ENCODE measurements around the gene SCN9A.
"Not testable (repeated sequence)": the region's sequence is repeated elsewhere in the genome, so short reads cannot be mapped to it uniquely, and the experiment has no call there.

The SCN9A gene

GRCh38 chr2:166375736-166376487 is at the start of gene SCN9A:
TSS of gene SCN9A (minus strand) at chr2:166375944. CDS start at chr2:166311756, 64,188 bp downstream.
- peak; percentile 3 for DNase-seq

- no peak for DNase-seq
These were observed 49.1 kb upstream of the SCN9A start for GRCh38 chr2:166424841-166425240.

GRCh38 chr2:166419616-166419934 is 43.8 kb upstream of the SCN9A start:
- no peak for DNase-seq

GRCh38 chr2:166418853-166419615 is 43.3 kb upstream of the SCN9A start:
- DNase-seq = no peak

GRCh38 chr2:166417669-166418068 is 41.9 kb upstream of the SCN9A start:
- DNase-seq = no peak

- no peak for DNase-seq
These were observed 37.5 kb upstream of the SCN9A start for GRCh38 chr2:166413255-166413654.

GRCh38 chr2:166411473-166412230 is 35.9 kb upstream of the SCN9A start:
- no peak for DNase-seq

GRCh38 chr2:166410828-166411472 is 35.2 kb upstream of the SCN9A start:
- no peak for DNase-seq

GRCh38 chr2:166407746-166408145 is 32.0 kb upstream of the SCN9A start:
- not testable (repeated sequence) for DNase-seq

- no peak for DNase-seq
These were observed 30.6 kb upstream of the SCN9A start for GRCh38 chr2:166406374-166406773.

- DNase-seq = no peak
These were observed 29.8 kb upstream of the SCN9A start for GRCh38 chr2:166405569-166405926.

- no peak for DNase-seq
These were observed 29.3 kb upstream of the SCN9A start for GRCh38 chr2:166404831-166405568.

GRCh38 chr2:166394245-166394644 is 18.5 kb upstream of the SCN9A start:
- no peak for DNase-seq

- DNase-seq = no peak
These were observed 17.3 kb upstream of the SCN9A start for GRCh38 chr2:166393008-166393407.

- no peak for DNase-seq
These were observed 12.8 kb upstream of the SCN9A start for GRCh38 chr2:166388481-166389070.

GRCh38 chr2:166385313-166385712 is 9.6 kb upstream of the SCN9A start:
- no peak for DNase-seq

- no peak for DNase-seq
These were observed 9.0 kb upstream of the SCN9A start for GRCh38 chr2:166384774-166385173.

- no peak for DNase-seq
These were observed 6.7 kb upstream of the SCN9A start for GRCh38 chr2:166382448-166382847.

- DNase-seq = no peak
These were observed 4.9 kb upstream of the SCN9A start for GRCh38 chr2:166380615-166381014.

GRCh38 chr2:166376873-166377272 is 1.1 kb upstream of the SCN9A start:
- DNase-seq = no peak

- DNase-seq = no peak
These were observed 714 bp upstream of the SCN9A start for GRCh38 chr2:166376488-166376828.

- no peak for DNase-seq
These were observed 479 bp downstream of the SCN9A start for GRCh38 chr2:166375195-166375735.

Data from stimulated activated CD4-positive, alpha-beta T cell treated with anti-CD3 and anti-CD28 coated beads, Interleukin-4, amount 100 ng/mL, for 1 hour (primary cell).